ENCODE measurements around the gene PODXL.
"Not testable (repeated sequence)": the region's sequence is repeated elsewhere in the genome, so short reads cannot be mapped to it uniquely, and the experiment has no call there.

PODXL gene

DNA sequence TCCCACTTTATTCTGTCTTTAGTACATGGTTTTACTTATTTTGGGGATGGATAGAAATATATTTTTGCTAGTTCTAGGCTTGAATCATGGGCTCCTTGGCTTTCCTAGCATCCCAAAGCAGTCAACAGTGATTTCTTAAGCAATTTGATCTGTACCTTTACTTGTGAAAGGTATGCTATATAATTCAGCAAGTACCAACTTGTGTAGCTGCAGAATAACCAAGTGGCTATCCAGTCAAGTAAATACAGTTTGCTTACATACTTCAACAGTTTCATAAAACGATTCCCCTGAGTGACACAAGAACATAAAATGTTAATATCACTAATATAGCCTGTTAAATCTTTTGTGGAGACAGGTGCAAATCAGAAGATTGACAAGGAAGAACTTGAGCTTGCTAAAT lies 67.2 kb downstream of the PODXL start:
- no peak for DNase-seq

DNA sequence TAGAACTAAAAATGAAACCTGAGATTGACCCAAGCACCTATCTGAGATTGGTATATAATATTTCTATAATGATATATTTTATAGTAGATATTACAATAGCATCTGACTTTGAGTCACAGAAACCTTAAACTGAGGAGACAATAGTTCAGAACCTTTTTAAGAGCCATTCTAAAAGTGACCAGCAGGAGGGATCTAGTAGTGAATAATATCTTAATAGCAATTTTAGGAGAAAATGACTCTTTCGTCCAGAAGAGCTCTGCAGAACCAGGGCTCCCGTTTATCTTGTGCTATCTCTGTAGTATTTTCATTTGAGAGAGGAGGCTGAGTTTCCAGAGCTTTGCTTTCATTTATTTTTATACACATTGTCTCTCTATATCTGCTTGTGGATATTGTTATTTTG lies 68.1 kb downstream of the PODXL start:
- no peak for DNase-seq

DNA sequence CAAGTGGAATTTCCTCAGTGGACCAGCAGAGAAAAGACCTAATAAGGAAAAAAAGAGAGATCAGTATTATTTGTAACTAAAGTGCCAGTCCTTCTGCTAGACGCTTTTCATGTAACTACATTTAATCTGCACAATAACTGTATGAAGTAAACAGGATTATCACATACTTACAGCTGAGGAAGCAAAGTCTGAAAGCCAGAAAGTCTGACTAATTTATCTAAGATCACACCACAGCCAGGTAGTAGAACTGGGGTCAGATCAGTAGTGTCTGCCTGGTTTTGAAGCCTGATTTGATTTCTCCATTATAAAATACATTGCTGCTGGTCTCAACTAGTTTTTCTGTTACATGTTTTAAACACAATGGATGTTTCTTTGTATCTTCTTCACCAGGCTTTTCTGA lies 69.2 kb downstream of the PODXL start:
- no peak for DNase-seq

DNA sequence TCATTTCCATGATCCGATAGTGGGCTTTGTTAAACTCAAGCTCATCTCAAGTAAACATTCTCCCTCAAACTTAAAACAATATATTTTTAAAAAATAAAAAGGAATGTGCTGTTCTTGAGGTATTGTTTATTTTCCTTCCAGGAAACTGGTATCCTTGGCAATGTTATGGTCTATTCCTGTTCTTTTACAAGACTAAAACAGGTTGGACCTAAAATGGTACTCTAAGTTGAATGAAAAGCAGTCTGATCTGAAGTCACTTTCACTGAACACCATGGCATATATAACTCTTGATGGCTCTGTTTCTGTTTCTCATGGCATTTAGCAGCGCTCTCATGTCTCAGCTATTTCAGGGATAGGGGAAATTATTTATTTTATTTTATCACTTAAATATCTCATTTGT lies 70.1 kb downstream of the PODXL start:
- DNase-seq, result no peak

DNA sequence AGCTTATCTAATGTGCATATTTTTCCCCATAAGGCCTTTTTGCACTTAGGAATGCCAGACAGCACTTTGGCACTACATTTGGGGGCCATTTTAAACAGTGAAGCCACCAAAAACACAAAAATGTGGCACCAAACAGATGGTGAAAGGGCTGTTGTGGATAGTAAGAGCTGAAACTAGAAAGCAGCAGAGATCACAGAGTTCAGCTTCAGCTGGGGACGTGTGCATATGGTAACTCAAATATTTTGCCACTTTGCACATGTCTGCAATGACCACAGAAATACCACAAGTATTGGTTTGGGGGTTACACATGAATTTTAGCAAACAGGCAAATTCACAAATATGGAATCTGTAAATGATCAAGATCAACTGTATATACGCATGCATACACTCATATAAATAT lies 72.8 kb downstream of the PODXL start:
- no peak for DNase-seq

DNA sequence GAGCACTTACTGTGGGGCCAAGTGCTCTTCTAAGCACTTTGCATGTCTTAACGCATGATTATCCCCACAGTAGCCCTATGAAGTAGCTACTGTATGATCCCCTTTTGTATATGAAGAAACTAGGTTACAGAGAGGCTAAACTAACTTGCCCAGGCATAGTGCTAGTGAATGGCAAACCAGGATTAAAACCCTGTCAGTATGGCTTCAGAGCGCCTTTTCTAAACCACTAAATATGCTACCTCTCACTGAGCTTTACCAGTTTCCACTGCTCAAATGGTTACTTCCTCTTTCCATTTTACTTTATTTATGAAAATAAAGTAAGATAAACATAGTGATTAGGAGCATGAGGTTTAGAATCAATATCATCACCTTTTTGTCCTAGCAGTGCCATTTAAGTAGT lies 73.6 kb downstream of the PODXL start:
- no peak for DNase-seq

DNA sequence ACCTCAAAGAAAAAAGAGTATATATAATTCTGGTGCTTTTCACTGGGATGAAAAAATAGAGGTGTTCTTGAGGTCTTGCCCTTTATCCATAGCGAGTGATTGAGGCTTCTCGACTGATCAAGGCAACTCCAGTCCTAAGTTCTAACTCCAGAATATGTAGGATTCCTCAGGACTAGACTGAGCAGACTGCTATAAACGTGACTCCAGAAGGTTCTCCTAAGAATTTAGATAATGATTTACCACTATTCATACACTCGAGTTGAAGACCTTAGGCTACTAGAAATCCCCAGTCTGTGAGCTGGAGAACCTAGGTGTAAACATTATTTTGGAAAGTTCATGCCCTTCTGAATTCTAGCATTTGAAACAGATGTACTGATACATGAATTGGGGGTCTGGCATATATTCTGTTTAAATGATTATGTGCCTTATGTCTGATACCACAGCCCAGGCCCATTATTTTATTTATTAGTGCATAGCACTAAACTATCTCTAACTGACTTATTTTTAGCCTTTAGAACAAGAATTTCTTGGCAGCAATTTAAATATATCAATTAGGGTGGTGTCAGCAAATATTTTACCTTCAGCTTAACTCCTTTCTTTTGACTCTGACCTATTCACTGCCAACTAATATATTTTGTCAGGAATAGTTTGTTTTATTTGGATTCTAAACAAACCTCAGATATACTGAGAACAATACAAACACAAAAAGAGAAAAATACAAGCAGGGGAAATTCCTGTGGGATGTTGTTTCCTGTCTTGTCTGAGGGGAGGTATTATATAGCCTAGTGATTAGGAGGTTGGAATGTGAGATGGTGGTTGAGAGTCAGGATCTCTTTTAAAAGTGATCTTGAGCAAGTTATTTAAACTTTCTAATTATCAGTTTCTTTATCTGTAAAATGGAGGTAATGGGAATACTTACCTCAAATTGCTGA lies 75.8 kb downstream of the PODXL start:
- DNase-seq, result no peak

DNA sequence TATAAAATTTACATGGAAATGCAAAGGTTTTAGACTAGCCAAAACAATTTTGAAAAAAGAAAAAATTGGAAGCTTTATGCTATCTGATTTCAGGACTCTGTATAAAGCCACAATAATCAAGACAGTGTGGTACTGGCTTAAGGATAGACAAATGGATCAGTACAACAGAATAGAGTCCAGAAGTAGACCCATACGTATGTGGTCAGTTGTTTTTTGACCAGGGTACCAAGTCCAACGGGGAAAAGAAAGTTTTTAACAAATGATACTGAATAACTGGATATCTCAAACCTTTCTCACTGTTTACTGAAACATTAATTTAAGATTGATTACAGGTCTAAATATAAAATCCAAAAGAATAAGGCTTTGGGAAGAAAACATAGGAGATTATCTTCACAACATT lies 79.7 kb downstream of the PODXL start:
- no peak for DNase-seq

DNA sequence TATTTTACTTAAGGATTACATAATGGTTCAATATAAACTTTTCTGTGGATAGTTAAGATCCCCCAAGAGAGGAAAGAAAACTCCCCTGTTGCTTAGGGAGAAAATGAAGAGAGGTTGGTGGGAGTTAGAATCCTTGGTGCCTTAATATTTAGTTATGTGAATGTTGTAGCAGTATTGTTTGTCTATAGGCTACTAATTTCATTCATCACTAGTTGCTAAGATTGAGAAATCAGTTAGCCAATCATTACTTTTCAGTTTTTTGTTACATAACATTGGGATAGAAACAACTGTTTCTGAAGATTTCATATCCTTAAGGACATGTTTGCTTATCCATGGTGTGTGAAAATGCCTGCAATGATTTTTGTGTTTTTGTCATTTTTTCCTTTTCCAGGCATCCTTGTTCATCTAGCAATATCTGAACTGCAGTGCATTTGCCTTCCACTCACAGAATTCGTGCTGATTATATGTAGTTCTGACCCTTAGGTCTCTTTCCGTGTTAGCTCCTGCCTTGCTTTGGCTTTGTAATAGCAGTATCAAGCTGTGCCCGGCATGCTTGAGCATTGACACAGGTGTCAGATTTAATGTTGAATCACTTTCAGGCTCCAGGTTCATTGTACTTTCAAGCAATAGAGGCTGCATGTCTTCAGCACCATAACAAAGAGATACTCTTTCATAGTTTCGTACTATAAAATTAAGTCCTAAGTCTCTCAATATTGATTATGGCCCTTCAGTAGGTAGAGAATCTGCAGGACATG lies 85.0 kb downstream of the PODXL start:
- DNase-seq, result peak; percentile 96

DNA sequence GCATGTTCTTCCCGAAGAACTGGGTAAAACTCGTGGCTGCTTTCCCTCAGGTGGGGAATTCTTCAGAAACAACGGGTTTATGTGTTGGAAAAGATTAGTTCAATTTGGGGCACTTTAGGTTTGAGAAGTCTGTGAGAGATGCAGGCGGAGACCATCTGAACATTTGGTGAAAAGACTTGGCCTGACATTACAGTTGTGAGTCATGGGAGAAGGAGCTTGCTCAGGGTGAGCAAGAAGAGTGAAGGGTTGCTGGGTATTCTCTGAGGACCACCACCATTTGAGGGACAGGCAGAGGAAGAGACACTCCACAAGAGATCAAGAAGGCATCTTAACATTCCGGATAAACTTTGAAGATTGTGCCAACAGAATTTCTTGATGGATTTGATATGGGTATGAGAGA lies 88.6 kb downstream of the PODXL start:
- DNase-seq, result no peak

DNA sequence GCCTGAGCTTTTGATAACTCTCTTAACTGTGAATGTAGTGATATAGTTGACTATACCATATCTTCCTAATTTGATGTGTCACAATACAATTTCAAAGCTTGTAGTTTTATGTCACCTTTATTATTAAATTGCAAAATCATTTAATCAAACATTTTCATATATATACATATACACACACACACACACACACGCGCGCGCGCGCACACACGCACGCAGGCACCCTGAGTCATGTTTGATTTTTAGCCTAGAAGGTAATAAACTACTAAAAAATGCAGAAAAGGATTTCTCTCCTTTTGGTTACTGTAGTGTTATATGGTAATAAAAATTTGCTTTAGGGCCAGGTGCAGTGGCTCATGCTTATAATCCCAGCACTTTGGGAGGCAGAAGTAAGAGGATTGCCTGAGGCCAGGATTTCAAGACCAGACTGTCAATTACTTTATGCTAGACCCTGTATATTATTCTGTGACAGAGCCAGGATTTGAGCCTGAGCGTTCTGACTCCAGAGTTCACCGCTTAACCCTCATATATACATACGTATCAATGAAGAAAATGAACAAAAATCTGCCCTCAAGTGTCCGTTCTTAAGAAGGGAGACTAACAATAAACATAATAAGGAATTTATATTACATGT lies 89.6 kb downstream of the PODXL start:
- no peak for DNase-seq

DNA sequence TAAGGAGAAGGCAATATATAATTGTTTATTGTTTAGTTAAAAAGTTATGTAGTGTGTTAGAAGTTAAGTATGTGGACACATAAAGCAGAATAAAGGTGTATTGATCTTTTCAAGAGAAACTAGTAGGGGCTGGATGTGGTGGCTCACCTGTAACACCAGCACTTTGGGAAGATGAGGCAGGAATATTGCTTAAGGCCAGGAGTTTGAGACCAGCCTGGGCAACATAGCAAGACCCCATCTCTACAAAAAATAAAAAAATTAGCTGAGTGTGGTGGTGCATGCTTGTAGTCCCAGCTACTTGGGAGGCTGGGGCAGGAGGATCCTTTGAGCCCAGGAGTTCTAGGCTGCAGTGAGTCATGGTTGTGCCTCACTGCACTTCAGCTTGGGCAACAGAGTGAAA lies 93.7 kb downstream of the PODXL start:
- DNase-seq, result not testable (repeated sequence)

DNA sequence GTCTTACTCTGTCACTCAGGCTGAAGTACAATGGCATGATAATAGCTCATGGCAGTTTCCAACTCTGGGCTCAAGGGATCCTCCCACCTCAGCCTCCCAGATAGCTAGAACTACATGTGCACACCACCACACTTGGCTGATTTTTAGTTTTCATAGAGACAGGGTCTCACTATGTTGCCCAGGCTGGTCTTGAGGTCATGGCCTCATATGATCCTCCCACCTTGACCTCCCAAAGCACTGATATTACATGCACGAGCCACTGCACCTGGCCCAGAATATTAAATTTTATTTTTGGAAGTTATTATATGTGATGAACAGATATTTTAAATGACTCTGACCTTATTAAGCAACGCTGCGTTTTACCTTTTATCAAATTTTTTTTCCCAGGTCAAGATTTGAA lies 94.4 kb downstream of the PODXL start:
- DNase-seq, result no peak

DNA sequence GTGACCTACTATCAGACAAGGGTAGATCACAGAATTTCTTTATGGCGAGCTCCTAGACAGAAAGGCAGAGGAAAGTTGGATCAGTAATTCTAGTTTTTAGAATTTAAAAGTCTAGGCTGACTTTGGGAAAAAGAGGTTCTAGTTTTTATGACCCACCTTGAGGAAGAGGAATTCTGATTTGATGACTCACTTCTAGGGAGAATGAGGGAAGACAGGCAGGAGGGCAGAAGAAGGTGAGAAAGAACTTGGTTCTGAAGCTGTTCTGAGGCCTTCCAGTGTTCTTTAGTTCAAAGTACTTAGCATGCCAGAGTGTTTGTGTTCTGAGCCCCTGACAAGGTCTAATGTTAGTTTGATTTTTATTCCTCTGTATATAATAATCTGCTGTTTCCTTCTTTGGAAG lies 97.2 kb downstream of the PODXL start:
- no peak for DNase-seq

DNA sequence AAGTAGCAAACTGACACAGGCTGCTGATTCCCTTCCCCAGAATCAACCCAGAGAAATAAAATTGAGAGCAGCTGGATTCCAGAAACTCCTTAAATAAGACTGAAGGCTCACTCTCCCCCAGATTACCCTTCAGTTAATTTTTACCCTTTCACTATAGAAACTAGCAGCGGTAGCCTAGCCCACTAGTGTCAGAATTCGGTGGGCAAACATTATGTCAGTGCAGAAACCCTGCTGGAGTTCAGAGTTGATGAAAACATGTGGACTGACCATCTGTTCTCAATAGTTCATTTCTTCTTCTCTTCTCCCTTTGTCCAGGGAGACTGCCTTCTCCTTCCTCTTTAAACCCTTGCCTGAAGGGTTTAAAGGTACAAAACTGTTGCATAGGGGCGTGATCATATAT lies 100.1 kb downstream of the PODXL start:
- DNase-seq, result no peak

DNA sequence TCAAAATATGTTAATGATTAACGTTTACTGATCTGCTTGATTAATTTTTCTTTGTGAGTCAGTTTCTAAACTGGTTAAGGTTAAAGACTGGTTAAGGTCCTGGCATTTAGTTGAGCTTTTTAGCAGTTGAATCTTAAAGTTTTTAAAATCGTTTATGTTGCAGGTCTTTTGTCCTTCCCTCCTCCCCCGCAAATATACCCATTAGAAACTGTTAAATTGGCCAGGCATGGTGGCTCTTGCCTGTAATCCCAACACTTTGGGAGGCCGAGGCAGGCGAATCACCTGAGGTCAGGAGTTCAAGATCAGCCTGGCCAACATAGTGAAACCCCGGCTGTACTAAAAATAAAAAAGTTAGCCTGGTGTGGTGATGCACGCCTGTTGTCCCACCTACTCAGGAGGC lies 100.9 kb downstream of the PODXL start:
- no peak for DNase-seq

DNA sequence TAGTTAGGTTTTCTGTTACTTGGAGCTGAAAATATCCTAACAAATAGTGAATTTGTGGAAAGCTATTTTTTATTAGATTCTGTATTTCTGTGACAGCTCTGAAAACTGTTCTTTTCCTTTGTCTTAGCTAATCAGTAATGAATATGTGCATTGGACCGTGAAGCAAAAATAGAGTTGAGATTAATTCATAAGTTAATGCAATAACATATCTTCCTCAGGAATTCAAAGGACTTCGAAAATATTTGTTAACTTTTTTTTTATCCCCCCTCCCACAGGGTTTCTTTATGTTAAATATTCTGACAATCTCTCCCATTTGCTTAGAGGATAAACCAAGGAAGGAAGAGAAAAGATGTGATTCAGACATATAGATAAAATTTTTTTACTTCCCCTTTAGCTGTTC lies 101.4 kb downstream of the PODXL start:
- no peak for DNase-seq

DNA sequence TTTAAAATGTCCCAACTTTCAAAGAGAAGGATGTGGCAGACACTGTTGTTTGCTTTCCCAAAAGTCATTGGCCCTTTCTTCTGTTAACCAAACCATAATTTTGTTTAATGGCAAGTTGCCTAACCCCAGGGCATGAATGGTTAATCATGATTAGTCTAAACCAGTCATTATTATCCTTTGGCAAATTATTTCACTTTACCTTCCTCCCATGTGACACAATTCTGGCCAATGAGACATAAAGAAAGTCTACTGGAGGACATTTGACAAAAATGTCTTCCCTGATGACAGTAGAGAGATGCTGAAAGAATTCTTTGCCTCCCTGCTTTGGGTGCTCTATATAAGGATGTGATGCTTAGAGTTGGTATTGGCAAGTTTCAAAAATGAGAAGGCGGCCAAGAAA lies 101.9 kb downstream of the PODXL start:
- no peak for DNase-seq
